Measurements from ENCODE around the gene TPPP3.

TPPP3 gene

GRCh38 chr16:67398546-67399217, 5.4 kb upstream of the TPPP3 start:
- H3K4me3 ChIP-seq (replicated peaks in 1 of 2; ENCODE audit: low read depth in 2 of 2, low read length in 2 of 2), result no peak overlapping the region
- DNase-seq (ENCODE audit: low read depth in 2 of 2), result no peak
- TF ChIP-seq CTCF (IDR thresholded peaks at IDR 0.05; ENCODE audit: low read depth, low read length), result no peak

GRCh38 chr16:67397812-67398545, 4.7 kb upstream of the TPPP3 start:
- TF ChIP-seq CTCF (IDR thresholded peaks at IDR 0.05; ENCODE audit: low read depth, low read length), result no peak
- DNase-seq (ENCODE audit: low read depth in 2 of 2), result no peak
- no peak overlapping the region for H3K4me3 ChIP-seq (replicated peaks in 1 of 2; ENCODE audit: low read depth in 2 of 2, low read length in 2 of 2)

- no peak for TF ChIP-seq CTCF (IDR thresholded peaks at IDR 0.05; ENCODE audit: low read depth, low read length)
- H3K4me3 ChIP-seq (replicated peaks in 1 of 2; ENCODE audit: low read depth in 2 of 2, low read length in 2 of 2), result no peak overlapping the region
- no peak for DNase-seq (ENCODE audit: low read depth in 2 of 2)
Measured at GRCh38 chr16:67397036-67397801, 3.9 kb upstream of the TPPP3 start.

GRCh38 chr16:67396159-67397035, 3.1 kb upstream of the TPPP3 start:
- peak; percentile 68 to 76 for DNase-seq (ENCODE audit: low read depth in 2 of 2)
- no peak overlapping the region for H3K4me3 ChIP-seq (replicated peaks in 1 of 2; ENCODE audit: low read depth in 2 of 2, low read length in 2 of 2)
- no peak for TF ChIP-seq CTCF (IDR thresholded peaks at IDR 0.05; ENCODE audit: low read depth, low read length)

- no peak overlapping the region for H3K4me3 ChIP-seq (replicated peaks in 1 of 2; ENCODE audit: low read depth in 2 of 2, low read length in 2 of 2)
- no peak for TF ChIP-seq CTCF (IDR thresholded peaks at IDR 0.05; ENCODE audit: low read depth, low read length)
- DNase-seq (ENCODE audit: low read depth in 2 of 2), result peak in 1 of 2 donors; percentile 49
Measured at GRCh38 chr16:67395458-67396158, 2.3 kb upstream of the TPPP3 start.

- DNase-seq (ENCODE audit: low read depth in 2 of 2), result no peak
- no peak overlapping the region for H3K4me3 ChIP-seq (replicated peaks in 1 of 2; ENCODE audit: low read depth in 2 of 2, low read length in 2 of 2)
- TF ChIP-seq CTCF (IDR thresholded peaks at IDR 0.05; ENCODE audit: low read depth, low read length), result no peak
Measured at GRCh38 chr16:67395105-67395457, 1.8 kb upstream of the TPPP3 start.
